ENCODE data around the gene LAMA2. TPM values are rescaled to one million over a fixed set of nuclear protein-coding genes. Genes with fewer than 3 reads are reported as not detected.

The LAMA2 gene
- total and polyA plus RNA-seq, 2 experiments from 2014 or later: 11.1 to 57.5 TPM

DNA sequence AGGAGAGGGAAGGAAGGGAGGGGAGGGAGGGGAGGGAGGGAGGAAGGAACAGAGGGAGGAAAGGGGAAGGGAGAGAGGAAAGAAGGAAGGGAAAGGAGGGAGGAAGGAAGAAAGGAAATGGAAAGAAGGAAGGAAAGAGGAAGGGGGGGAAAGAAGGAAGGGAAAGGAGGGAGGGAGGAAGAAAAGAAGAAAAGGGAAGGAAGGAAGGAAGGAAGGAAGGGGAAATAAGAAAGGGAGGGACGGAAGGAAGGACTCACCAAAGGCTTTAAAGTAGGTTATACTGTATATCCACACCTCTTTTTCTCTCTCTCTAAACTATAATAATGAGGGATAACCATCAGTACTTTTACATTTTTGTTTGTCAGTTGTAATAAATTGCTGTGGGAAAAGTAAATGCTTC is 502.2 kb downstream of the LAMA2 start:
- TF ChIP-seq EZH2phosphoT487 (IDR thresholded peaks at IDR 0.05; ENCODE audit: low read depth, severe bottlenecking, unreplicated experiment) (no peak), EZH2 (IDR thresholded peaks at IDR 0.05; ENCODE audit: borderline replicate concordance) (no peak), CTCF (IDR thresholded peaks at IDR 0.05; ENCODE audit: poor library complexity) (no peak)
- Histone ChIP-seq H3K4me2 (no peak overlapping the region), H3K27ac (no peak overlapping the region), H3K9me2 (replicated peaks; ENCODE audit: insufficient read depth) (no peaks in the 10 kb centered on the region), H3K27me3 (no peaks in the 10 kb centered on the region), H3K4me1 (ENCODE audit: insufficient read depth) (no peaks in the 10 kb centered on the region), H4K20me1 (ENCODE audit: insufficient read depth, poor library complexity, severe bottlenecking) (no peaks in the 10 kb centered on the region), H2AFZ (no peak overlapping the region), H3K36me3 (replicated peaks; ENCODE audit: insufficient read depth, low read depth) (no peaks in the 10 kb centered on the region), H3K4me3 (no peak overlapping the region), H3K79me2 (no peaks in the 10 kb centered on the region), H3K9me3 (ENCODE audit: low read depth) (no peaks in the 10 kb centered on the region)
- WGBS (ENCODE audit: low lambda C conversion rate, missing lambda C conversion rate): 100% methylated on average over 1 of the region's 1 CpG
- no peak for DNase-seq (ENCODE audit: low spot score)

GRCh38 chr6:129390900-129391299 is 508.0 kb downstream of the LAMA2 start:
- no peak for DNase-seq (ENCODE audit: low spot score)
- Histone ChIP-seq H3K79me2 (no peaks in the 10 kb centered on the region), H3K4me2 (no peak overlapping the region)

DNA sequence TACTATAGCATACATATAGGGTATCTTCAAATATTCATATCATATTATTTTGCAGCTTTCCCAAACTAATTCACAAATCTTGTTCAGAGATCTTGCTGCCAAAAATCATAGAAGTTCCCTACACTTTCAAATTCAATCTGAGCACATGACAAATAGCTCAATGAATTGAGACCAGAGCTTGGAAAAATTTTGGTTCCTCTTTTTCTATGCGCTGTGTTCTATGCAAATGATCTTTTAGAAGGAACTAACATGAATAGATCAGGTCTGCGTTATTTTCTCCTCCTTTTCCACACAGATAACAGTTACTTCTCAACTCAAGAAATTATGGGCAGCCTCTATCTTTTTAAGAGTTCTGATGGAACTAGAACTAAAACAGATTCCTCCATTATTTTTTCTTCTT is 510.7 kb downstream of the LAMA2 start:
- Histone ChIP-seq H3K4me2 (no peak overlapping the region), H4K20me1 (ENCODE audit: insufficient read depth, poor library complexity, severe bottlenecking) (no peaks in the 10 kb centered on the region), H3K9me3 (ENCODE audit: low read depth) (no peaks in the 10 kb centered on the region), H3K9me2 (replicated peaks; ENCODE audit: insufficient read depth) (no peaks in the 10 kb centered on the region), H3K79me2 (no peaks in the 10 kb centered on the region), H3K4me3 (no peak overlapping the region), H3K36me3 (replicated peaks; ENCODE audit: insufficient read depth, low read depth) (no peaks in the 10 kb centered on the region), H3K4me1 (ENCODE audit: insufficient read depth) (no peaks in the 10 kb centered on the region), H2AFZ (no peak overlapping the region), H3K27me3 (no peaks in the 10 kb centered on the region), H3K27ac (no peak overlapping the region)
- DNase-seq (ENCODE audit: low spot score): no peak
- WGBS (ENCODE audit: low lambda C conversion rate, missing lambda C conversion rate): 97% methylated on average over 2 of the region's 2 CpGs
- TF ChIP-seq EZH2 (IDR thresholded peaks at IDR 0.05; ENCODE audit: borderline replicate concordance) (no peak), EZH2phosphoT487 (IDR thresholded peaks at IDR 0.05; ENCODE audit: low read depth, severe bottlenecking, unreplicated experiment) (no peak), CTCF (IDR thresholded peaks at IDR 0.05; ENCODE audit: poor library complexity) (no peak)

More at GRCh38 chr6:129390900-129391299, 508.0 kb downstream of the LAMA2 start:
- Histone ChIP-seq H3K27me3 (no peaks in the 10 kb centered on the region), H3K36me3 (replicated peaks; ENCODE audit: insufficient read depth, low read depth) (no peaks in the 10 kb centered on the region), H3K9me3 (ENCODE audit: low read depth) (no peaks in the 10 kb centered on the region), H3K4me3 (no peak overlapping the region), H2AFZ (no peak overlapping the region), H3K4me1 (ENCODE audit: insufficient read depth) (no peaks in the 10 kb centered on the region), H3K9me2 (replicated peaks; ENCODE audit: insufficient read depth) (no peaks in the 10 kb centered on the region), H4K20me1 (ENCODE audit: insufficient read depth, poor library complexity, severe bottlenecking) (no peaks in the 10 kb centered on the region), H3K27ac (no peak overlapping the region)
- 63% methylated on average over 2 of the region's 2 CpGs for WGBS (ENCODE audit: low lambda C conversion rate, missing lambda C conversion rate)
- TF ChIP-seq CTCF (IDR thresholded peaks at IDR 0.05; ENCODE audit: poor library complexity): no peak
- TF ChIP-seq EZH2phosphoT487 (IDR thresholded peaks at IDR 0.05; ENCODE audit: low read depth, severe bottlenecking, unreplicated experiment): no peak
- no peak for TF ChIP-seq EZH2 (IDR thresholded peaks at IDR 0.05; ENCODE audit: borderline replicate concordance)

DNA sequence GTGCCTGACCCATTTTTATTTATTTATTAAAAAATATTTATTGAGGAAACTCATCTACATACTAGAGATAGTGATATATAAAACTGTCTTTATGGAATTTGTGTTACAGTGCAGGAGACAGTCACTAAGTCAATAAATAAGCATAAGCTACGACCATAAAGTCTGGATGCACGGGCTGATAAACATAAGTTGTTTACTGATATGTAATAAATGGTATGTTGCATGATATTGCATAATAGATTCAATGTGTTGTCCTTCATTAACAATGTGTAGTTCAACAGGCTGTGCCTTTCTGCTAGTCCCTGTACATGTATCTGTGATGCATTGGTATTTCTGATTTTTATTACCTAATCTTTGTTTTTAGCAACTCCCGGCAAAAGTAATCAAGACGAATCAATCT is 515.8 kb downstream of the LAMA2 start:
- Histone ChIP-seq H3K4me2 (no peak overlapping the region), H3K27me3 (no peaks in the 10 kb centered on the region), H4K20me1 (ENCODE audit: insufficient read depth, poor library complexity, severe bottlenecking) (no peaks in the 10 kb centered on the region), H3K9me2 (replicated peaks; ENCODE audit: insufficient read depth) (no peaks in the 10 kb centered on the region), H2AFZ (no peak overlapping the region), H3K4me3 (no peak overlapping the region), H3K4me1 (ENCODE audit: insufficient read depth) (no peaks in the 10 kb centered on the region), H3K36me3 (replicated peaks; ENCODE audit: insufficient read depth, low read depth) (no peaks in the 10 kb centered on the region), H3K79me2 (no peaks in the 10 kb centered on the region), H3K27ac (no peak overlapping the region), H3K9me3 (ENCODE audit: low read depth) (no peaks in the 10 kb centered on the region)
- no peak for DNase-seq (ENCODE audit: low spot score)
- TF ChIP-seq CTCF (IDR thresholded peaks at IDR 0.05; ENCODE audit: poor library complexity) (no peak), EZH2 (IDR thresholded peaks at IDR 0.05; ENCODE audit: borderline replicate concordance) (no peak), EZH2phosphoT487 (IDR thresholded peaks at IDR 0.05; ENCODE audit: low read depth, severe bottlenecking, unreplicated experiment) (no peak)
- 82% methylated on average over 4 of the region's 4 CpGs for WGBS (ENCODE audit: low lambda C conversion rate, missing lambda C conversion rate)
